ENCODE measurements around the gene TRPC4AP.

DNA sequence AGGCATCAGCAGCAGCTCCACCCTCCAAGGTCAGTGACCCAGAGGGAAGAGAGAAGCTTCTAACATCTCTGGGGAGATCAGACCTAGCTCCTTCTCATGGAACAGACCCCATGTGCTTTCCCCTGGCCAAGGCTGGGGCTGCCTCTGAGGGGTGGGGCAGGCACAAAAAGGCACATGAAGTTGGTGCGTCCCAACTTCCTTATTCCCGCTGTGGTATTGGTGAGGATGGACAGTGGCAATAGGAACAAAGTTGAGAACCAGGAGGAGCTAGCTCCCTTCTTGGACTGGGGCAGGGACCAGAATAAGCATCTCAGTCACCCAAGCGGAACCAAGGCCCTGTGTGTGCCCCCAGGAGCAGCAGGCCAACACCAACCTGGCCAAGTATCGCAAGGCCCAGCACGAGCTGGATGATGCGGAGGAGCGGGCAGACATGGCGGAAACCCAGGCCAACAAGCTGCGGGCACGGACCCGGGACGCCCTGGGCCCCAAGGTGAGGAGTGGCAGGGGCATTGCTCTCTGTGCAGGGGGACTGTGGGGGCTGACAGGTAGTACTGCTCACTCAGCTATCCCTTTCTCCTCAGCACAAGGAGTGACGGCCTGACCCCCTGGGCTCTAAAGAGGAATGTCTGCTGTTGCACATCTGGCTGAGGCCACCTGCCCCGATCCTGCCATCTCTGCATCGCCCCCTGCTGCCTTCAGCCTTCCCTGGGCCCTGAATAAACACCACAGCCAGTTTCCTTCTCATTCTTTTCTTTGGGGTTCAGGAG lies 90.8 kb downstream of the TRPC4AP start:
- TF ChIP-seq, protein P1, sequence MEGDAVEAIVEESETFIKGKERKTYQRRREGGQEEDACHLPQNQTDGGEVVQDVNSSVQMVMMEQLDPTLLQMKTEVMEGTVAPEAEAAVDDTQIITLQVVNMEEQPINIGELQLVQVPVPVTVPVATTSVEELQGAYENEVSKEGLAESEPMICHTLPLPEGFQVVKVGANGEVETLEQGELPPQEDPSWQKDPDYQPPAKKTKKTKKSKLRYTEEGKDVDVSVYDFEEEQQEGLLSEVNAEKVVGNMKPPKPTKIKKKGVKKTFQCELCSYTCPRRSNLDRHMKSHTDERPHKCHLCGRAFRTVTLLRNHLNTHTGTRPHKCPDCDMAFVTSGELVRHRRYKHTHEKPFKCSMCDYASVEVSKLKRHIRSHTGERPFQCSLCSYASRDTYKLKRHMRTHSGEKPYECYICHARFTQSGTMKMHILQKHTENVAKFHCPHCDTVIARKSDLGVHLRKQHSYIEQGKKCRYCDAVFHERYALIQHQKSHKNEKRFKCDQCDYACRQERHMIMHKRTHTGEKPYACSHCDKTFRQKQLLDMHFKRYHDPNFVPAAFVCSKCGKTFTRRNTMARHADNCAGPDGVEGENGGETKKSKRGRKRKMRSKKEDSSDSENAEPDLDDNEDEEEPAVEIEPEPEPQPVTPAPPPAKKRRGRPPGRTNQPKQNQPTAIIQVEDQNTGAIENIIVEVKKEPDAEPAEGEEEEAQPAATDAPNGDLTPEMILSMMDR (IDR thresholded peaks at IDR 0.05) = no peak
- TF ChIP-seq POLR2AphosphoS5 (IDR thresholded peaks at IDR 0.05) = no peak
- TF ChIP-seq POLR2A (IDR thresholded peaks at IDR 0.05) = no peak
